ENCODE measurements around the gene KATNB1. TPM values are rescaled to one million over a fixed set of nuclear protein-coding genes. Genes with fewer than 3 reads are reported as not detected.
"Not testable (repeated sequence)": the region's sequence is repeated elsewhere in the genome, so short reads cannot be mapped to it uniquely, and the experiment has no call there.

Gene KATNB1
- polyA plus RNA-seq, 3 donors, result 25.4 to 26.5 (median 25.6) TPM

DNA sequence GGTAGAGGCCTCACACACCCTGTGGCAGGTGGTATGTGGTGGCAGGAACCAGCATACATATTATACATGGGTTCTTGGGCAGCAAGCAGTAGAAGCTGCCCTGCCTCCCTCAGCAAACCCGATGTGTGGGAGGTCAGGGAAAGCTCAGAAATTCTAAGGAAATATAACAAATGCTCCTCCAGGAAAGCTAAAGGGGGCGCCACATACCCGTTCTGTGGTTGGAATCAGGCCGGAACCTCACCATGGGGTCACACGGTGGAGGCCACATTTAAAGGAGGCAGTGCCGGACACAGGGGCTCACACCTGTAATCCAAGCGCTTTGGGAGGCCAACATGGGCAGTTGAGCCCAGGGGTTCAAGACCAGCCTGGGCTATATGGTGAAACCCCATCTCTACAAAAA, 12.4 kb upstream of the KATNB1 start:
- DNase-seq, result no peak

DNA sequence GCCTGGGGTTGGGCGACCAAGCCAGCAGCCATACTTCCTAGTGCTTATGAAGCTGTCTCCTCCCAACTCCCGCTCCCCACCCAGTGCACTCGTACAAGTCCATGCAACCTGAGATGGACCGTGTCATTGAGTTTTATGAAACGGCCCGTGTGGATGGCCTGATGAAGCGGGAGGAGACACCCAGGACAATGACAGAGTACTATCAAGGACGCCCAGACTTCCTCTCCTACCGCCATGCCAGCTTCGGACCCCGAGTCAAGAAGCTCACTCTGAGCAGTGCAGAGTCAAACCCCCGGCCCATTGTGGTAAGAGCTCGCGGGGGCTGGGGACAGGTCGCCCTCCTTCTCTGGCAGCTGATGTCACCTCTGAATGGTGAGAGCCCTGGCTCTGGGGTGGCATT, 11.0 kb upstream of the KATNB1 start:
- no peak for DNase-seq

DNA sequence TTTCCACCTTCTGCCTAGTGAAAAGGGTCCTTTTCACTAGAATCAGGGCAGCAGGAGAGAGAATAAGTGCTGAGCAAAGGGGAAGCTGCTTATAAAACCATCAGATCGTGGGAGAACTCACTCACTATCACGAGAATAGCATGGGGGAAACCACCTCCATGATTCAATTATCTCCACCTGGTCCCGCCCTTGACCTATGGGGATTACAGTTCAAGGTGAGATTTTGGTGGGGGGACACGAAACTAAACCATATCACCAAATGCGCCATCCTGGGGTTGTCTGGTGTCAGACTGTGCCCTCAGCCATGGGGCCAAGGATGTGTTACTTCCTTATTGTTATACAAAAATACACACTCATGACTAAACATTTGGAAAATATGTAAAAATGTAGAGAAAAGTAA, 10.4 kb upstream of the KATNB1 start:
- no peak for DNase-seq

DNA sequence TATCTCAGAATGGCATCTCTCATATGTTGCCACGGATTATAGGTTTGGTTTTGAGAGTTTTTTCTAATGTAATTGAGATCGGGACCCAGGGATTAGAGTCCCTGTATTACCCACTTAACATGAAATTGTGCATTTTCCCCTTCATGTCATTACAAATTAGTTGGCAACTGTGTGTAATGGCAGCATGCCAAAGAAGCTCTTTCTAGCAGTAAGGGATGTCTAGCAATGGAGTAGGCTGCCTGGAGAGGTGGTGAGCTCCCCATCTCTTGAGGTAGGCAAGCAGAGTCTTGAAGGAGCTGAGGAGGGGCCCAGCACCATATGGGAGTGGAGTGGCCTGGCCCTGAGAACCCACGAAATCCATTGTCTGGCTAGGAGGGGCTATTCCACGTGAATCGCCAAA, 10.0 kb upstream of the KATNB1 start:
- DNase-seq, result no peak

DNA sequence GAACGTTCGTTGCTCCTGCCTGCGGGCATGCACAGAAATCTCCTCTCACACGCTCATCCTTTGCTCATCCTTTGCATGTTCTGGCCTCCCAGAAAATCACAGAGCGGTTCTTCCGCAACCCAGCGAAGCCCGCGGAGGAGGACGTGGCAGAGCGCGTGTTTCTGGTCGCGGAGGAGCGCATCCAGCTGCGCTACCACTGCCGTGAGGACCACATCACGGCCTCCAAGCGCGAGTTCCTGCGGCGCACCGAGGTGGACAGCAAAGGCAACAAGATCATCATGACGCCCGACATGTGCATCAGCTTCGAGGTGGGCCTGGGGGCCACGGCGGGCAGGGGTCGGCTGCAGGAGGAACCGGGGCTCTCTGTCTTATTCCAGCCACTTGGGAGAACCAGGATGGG, 9.6 kb upstream of the KATNB1 start:
- DNase-seq, result no peak

DNA sequence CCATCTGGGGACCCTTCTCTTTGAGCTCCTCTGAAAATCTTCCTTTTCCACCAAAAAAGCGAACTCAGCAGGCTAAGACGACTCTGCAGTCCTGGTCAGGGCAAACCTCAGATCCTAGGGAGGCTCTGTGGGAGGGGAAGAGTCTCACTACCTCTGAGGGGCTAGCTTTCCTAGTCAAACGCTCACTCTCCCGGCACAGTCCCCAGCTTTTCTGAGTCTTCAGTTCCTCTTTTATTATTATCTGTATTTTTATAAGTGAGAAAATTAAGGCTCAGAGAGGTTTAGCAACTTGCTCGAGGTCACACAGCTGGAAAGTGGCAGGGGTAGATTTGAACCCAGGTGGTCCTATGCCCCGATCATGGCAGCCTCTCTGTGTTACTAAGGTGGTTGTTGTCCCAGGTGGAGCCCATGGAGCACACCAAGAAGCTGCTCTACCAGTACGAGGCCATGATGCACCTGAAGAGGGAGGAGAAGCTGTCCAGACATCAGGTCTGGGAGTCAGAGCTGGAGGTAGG, 9.1 kb upstream of the KATNB1 start:
- DNase-seq, result no peak

DNA sequence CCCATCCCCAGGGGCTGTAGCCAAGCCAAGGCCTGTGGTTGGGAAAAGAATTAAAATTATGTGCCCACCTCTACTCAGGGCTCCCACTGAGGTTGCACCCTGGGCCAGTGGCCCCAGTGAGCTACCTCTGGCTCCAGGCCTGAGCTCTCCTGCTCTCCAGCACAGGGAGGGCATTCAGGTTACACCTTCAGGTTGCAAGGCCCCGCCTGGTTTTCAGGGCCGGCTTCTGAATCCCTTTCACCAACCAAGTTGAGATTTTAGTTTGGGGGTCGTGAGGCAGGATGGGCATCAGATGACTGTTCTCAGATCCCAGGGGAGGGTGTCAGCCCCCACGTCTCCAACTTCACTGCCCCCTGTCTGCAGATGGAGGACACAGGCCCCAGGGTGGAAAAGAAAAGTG, 8.0 kb upstream of the KATNB1 start:
- no peak for DNase-seq

DNA sequence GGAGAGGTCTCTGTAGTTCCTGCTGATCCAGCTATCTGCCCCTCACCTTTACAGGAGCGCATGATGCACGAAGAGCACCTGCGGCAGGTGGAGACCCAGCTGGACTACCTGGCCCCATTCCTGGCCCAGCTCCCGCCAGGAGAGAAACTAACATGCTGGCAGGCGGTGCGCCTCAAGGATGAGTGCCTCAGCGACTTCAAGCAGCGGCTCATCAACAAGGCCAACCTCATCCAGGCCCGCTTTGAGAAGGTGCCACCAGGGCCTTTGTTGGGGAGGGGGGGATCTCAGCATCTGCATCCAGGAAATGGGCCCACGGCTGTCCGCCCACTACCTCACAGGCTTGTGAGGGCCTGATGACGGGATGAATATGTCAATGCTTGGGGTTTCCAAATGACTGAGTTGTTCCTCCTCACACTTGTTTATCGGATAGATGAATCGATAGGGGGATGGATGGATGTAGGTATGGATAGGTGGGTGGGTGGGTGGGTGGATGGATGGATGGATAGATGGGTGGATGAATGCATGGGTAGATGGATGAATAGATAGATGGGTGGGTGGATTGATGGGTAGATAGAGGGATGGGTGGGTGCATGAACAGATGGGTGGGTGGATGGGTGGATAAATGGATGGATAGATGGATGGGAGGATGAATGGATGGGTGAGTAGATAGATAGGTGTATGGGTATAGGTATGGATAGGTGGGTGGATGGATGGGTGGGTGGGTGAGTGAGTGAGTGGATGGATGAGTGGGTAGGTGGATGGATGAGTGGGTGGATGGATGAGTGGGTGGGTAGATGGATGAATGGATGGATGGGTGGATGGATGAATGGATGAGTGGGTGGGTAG, 7.0 kb upstream of the KATNB1 start:
- no peak for DNase-seq

DNA sequence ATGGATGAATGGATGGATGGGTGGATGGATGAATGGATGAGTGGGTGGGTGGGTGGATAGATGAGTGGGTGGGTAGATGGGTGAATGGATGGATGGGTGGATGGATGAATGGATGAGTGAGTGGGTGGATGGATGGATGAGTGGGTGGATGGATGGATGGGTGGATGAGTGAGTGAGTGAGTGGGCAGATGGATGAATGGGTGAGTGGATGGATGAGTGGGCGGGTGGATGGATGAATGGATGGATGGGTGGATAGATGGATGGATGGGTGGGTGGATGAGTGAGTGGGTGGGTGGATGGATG, 6.4 kb upstream of the KATNB1 start:
- no peak for DNase-seq

DNA sequence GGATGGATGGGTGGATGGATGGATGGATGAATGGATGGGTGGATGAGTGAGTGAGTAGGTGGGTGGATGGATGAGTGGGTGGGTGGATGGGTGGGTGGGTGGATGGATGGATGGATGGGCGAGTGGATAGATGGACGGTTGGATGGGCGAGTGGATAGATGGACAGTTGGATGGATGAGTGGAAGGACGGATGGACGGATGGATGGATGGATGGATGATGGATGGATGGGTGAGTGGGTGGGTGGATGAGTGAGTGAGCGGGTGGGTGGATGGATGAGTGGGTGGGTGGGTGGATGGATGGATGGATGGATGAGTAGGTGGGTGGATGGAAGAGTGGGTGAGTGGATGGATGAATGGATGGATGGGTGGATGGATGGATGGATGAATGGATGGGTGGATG, 5.7 kb upstream of the KATNB1 start:
- not testable (repeated sequence) for DNase-seq

DNA sequence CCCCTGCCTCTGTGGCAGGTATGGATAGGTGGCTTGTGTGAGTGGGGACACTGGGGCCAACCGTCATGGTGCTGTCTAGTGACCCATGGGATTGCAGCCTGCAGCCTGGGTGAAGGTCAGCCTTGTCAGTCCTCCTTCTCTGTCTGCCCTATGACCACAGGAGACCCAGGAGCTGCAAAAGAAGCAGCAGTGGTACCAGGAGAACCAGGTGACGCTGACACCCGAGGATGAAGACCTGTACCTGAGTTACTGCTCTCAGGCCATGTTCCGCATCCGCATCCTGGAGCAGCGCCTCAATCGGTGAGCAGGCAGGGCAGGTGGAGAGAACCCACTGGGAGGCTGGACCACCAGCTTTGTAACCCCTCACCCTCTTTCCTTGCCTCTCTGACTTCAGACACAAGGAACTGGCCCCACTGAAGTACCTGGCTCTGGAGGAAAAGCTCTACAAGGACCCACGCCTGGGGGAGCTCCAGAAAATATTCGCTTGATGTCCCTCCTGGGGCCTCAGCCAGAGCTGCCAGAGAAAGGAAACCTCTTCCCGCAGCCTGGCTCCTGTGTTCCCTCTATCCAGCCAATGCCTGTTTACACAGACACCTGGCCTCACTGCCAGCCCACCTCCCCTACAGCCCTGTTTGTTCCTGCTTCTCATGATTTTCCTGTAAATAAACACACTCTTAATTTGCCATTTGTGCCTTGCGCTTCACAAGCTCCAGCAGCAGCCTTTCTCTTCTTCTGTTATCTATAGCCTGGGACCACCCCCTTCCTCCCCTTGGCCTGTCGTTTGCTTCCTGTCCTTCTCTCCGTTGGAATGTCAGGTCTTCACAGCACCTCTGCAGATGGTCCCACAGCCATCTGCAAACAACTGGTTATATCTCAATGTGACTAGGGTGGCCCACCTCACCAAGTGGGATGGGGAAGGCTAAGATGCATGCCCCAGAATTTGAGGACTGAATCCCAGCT, 4.5 kb upstream of the KATNB1 start:
- DNase-seq, result no peak

DNA sequence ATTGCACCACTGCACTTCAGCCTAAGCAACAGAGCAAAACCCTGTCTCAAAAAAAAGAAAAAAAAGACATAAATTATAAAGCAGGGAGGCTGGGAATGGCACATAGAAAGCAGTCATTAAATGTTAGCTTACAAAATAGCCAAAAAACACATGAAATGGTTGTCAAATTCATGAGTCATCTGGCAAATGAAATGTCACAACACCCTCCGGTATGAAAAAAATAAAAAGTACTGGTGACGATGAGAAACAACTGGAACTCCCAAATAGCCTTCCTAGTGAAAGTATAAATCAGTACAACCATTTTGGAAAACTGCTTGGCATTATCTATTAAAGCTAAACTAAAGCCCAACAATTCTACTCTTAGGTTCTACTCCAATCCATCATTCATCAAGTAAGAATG, 3.5 kb upstream of the KATNB1 start:
- DNase-seq, result no peak

DNA sequence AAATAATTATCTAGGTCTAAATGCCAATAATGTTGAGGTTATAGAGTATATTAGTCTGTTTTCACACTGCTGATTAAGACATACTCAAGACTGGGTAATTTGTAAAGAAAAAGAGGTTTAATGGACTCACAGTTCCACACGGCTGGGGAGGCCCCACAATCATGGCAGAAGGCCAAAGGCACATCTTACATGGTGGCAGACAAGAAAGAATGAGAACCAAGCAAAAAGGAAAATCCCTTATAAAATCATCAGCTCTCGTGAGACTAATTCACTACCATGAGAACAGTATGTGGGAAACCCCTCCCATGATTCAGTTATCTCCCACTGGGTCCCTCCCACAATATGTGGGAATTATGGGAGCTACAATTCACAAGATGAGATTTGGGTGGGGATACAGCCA, 2.9 kb upstream of the KATNB1 start:
- no peak for DNase-seq

DNA sequence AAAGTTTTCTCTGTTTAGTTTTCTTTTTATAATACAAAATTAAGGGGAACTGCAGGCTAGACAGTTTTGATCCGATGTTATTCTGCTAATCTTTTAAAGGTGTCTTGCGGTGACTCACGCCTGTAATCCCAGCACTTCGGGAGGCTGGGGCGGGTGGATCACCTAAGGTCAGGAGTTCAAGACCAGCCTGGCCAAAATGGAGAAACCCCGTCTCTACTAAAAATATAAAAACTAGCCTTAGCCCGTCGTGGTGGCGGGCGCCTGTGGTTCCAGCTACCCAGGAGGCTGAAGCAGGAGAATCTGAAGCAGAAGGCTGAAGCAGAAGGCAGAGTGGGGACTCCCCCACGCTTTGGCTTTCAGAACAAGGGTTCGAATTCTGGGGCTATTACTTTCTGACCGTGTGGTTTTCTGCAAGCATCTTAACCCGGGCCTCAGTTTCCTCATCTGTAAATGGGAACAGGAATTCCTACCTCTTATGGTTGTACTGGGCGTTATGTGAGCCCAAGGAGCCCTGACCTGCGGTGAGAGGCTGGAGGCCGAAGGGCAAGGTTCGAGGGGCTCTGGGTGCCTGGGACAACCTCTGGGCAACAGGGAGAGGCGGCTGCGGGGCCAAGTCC, 1.2 kb upstream of the KATNB1 start:
- no peak for DNase-seq

DNA sequence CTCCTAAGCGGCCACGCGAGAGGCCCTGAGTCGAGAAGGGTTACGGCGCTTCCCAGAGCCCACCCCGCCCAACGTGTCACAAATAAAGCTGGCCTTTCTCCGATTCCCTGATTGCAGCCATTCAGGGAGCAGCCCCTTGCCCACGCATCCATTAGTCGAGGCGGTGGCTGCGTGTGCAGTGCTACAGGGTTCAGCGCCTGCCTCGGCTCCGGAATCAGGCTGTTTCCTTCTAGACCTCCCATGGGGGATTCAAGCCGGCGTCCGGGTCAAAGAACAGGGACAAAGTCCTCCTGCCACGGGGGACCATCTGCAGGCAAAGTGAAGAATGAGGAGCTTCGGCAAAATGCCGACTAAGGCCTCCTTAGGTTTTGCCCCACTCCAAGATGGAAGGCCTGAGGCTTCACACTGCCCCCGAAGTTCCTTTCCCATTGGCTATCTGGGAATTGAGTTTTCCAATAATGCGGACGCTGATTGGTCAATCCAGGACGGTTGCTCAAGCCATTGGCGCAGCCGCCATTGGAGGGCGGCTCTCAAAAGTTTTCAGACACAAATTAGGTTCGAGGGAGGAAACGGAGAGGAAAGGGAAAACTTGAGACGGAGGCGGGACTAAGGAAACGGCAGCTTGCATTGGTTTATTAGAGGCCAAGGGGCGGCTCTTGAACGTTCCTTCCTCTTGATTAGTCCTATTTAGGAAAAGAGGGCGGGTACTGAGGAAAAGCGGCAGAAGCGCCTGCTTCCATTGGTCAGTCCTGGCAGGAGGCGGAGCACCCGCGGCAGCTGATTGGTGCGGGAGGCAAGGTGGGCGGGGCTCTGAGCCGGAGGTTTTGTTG, 430 bp upstream of the KATNB1 start:
- peak; percentile 100 for DNase-seq

DNA sequence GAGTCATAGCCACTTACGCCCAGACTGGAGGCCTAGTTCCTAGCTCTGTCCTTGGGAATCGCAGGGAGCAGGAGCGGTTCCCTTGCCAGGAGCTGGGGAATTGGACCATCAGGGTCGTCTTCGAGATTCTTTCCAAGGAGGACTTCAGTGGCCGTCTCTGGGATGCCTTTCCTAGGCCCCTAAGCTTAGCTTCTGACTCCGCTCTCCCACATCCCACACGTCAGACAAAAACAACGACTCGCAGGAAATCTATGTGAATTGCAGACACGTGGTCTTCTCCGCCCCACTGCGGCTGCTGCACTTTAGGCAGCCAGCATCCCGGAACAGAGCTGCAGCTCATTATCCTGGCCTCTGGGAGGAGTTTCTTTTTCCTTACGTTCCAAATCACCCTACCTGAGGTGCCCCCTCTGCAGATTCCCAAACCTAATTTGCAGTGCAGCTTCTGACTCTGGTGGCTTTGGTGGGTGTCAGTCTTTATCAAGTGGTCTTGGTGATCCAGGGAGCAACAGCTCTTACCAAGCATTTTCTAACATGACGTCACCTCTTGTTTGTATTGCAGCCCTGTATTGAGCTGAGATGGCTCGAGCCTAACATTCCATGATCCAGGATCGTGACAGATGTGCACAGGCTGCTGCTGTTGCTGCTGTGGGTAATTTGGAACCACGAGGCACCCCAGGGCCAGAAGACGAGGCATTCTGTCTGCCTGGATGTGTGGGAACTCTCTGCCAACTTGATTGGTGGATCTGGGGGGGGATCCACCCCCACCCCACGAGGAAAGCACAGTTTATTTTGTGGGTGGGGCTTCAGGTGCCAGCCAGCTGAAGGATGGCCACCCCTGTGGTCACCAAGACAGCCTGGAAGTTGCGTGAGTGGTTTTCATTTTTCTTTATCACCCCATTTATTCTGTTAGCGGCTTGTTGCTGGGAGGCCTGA, 1.1 kb downstream of the KATNB1 start:
- peak; percentile 73 for DNase-seq

DNA sequence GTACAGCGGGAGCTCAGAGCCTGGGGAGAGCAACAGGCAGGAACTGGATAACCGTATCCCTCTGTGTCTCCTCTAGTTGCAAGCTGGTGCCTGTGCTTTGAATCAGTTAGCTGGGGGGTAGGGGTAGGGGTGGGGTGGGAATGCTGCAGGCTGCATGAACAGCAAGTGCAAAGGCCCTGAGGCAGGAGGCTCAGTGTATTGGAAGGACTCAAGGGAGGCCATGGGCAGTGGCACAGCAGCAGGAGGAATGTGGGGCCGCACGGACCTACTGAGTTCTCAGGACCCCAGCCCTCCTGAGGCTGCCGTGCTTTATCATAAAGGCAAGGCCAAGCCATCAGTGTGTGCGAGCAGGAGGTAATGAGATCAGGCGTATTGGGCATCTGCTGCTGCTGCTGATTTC, 3.3 kb downstream of the KATNB1 start:
- DNase-seq, result no peak

DNA sequence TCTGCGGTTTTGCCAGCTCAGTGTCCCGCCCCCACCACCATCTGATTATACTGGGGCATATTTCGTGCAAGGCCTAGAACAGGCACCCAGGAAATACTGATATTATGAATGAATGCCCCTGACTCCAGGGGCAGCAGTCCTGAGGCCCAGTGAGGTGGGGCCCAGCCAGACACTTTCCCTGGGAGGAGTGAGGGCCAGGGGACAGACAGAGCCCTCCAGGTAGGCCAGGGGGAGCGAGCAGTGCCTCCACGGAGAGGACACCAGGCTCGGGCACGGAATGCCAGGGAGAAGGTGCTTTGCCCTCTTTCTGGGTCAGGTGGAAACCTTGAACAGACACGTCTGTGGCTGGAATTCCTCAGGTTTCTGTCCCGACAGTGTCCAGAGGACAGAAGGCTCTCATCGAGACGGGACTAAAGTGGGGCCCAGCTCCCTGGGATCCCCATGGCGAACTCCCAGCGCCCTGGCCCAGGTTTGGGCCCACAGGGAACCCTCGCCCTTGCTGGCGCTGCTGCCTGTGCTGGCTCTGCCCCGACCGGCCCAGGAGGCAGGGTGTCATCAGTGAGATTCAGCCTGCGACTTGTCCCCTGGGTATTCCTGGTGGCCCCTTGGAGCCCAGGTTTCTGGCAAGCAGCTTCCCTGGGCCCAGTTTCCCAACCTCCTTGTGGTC, 4.3 kb downstream of the KATNB1 start:
- DNase-seq, result no peak

DNA sequence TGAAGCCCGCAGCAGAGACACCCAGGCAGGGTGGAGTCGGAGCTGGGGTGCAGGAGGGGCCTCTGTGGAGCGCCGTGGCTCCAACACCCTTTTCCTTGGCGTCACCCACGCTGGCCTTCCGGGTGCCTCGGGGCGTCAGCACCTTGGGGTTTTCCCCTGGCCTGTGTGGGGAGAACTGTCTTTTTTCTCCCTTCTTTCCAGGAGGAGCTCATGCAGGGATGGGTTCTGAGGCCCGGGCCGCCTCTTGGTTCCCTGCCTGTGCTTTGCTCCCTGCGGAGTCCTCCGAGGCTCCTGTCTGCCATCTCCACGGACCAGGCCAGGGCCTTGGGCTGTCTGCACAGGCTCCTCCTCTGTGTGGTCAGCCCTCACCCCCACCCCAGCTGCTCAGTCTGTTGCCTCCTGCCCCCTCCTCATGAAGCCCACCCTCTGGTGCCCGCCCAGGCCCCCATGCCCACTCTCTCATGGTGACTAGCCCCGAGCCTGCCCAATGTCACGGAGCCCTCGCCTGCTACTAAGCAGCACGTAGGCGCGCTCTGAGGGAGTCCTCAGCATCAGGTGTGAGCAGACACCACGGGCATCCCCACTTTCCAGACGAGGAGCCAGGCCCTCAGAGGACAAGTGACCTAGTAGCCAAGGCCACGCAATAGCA, 5.0 kb downstream of the KATNB1 start:
- no peak for DNase-seq
